GM19467 (cell line): ENCODE data around the gene KNCN.

Experiments used
- ATAC-seq: cut with Tn5 transposase; IDR thresholded peaks from one replicate; pipeline ENCODE4 v1.9.1; 2021; ENCODE audit warnings: mild to moderate bottlenecking, moderate library complexity; ENCODE audit not compliant: unreplicated experiment

The KNCN gene

GRCh38 chr1:46551597-46552095, at the start of gene KNCN:
Gene KNCN (minus strand): TSS chr1:46551647. CDS start chr1:46551215, 432 bp downstream.
- no peak for ATAC-seq

DNA sequence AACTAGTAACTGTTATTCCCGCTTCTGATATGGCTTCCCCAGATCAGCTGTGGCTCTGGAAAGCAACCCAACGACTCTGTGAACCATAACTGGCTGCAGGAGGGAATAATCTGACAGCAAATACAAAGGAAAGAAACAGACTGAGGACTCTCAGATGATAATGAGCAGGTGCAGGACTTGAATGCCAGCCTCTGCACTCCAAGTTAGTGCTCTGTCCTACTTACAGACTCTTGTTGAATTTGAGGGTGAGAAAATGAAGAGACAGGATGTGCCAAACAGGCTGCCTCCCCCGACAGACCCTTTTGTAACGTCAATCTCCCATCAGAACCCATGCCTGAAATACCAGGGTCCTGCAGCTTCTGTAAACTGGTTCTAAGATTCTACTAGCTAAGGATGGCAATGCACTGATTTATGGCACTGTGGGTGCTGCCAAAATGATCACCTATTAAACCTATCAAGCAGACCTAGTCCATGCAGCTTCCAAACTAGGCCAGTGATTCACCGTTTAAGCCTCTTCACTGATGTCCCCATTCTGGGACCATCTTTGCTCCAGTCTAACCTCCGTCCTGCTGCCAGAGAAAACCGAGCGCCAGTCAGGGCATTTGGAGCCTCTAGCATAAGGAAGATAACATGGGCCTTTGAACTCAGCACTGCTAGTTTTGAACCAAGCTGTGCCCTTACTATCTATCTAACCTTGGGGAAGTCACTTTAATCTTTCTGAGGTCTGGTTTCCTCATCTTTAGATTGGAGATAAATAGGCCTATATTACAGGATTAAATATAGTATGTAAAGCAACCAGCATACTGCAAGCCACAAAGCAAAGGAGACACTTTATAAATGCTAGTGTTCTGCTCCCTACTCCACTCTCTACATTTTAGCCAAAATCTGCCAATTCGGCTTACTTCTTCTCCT, 47.9 kb upstream of the KNCN start:
- ATAC-seq: no peak

DNA sequence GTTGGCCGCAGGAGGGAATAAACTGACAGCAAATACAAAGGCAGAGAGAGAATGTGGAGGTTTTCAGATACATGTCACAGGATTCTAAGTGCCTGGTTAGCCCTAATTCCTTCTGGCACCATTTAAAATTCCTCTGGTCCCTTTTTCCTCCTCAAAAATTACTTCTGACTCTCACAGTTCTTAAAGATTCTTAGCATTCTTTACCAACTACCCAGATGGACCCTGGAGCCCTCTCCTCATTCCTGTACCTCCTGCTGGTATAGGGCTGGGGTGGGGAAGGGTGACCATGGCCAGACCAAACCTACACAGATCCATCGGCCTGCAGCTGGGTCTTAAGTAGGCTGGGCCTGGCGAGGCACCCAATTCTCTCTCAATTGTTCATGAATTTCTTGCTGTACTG, 45.4 kb upstream of the KNCN start:
- no peak for ATAC-seq

DNA sequence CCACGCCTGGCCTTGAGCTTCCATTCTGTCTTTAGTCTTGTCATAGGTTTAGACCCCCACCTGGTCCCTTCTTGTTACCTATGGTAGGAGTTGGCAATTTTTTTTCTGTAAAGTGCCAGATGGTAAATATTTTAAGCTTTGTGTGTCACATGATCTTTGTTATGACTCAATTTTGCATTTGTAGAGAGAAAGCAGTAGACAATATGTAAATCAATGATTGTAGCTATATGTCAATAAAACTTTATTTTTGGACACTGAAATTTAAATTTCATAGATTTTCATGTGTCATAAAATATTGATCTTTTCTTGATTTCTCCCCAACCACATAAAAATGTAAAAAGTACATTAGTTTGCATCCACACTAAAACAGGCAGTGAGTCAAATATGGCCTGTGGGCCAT, 44.6 kb upstream of the KNCN start:
- no peak for ATAC-seq

DNA sequence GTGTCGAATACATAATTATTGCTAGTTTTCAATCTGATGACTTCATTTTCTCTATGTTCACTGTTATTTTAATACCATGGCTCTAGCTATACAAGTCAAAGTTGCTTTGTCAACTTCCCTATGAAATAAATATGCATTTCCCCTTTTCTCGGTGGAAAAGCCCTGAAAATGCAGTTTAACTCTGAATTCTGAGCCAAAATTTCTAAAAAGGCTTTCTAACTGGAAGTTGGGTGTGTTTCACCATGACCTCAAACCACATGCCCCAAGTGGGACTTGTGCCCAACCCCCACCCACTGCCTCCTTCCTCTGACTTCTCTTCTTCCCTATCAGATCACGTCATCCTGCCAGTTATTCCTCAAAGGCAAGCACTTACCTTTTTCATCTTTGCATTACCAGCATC, 43.7 kb upstream of the KNCN start:
- no peak for ATAC-seq

- ATAC-seq: no peak
Measured at GRCh38 chr1:46594063-46594462, 42.6 kb upstream of the KNCN start.

DNA sequence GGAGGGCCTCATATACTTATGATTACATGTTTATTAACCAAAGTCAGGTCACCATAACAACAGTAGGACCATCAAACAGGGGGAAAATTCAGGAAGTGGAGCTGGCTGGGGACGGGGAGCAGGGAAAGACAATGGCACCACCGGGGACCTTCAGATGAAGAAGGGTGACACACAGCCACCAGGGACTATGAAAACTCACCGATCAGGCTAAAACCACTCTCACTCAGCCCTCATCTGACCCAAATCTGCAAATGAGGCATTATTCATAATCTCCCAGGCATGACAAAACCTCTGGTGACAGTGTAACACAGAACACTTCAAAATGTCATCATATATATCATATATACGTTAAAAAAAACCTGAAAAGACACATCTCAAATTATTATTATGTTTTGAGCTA, 41.4 kb upstream of the KNCN start:
- no peak for ATAC-seq

DNA sequence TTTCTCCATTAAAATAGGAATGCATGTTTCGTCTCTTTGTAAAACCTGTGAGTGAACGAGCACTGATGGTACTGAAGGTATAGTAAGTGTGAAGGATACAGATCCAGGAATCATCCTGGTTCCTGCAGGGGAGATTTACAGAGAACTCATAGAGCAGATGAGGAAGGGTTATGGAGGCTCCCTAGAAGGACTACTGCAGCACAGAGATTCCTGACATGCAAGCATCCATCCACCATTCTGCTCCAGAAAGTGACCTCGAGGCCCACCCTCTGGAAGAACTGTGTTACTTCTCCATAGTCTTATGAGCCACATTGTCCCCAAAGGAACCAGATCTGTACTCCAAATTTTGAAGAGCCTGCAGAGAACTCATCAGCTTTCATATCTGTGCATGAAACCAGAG, 38.1 kb upstream of the KNCN start:
- ATAC-seq: no peak

GRCh38 chr1:46587069-46587468, 35.6 kb upstream of the KNCN start:
- no peak for ATAC-seq

GRCh38 chr1:46585312-46585938, 34.0 kb upstream of the KNCN start:
- ATAC-seq: no peak

DNA sequence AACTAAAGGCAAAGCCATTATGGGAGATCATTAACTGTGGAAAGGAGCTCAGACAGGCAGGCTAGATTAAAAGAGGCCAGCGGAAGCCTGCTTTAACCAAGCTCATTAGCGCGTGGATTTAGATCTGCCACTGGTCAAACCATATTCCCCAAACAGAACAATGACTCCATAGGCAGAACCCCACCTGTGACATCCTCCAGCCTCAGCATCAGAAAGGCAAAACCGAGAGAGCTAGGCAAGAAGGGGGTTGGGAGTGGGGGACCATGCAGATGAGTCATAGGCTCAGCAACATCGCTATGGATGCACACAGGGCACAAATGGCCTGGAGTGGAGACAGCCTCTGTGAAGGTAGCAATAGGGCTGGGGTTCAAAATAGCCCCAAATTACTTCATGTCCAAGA, 32.0 kb upstream of the KNCN start:
- ATAC-seq: no peak

GRCh38 chr1:46582972-46583371, 31.5 kb upstream of the KNCN start:
- no peak for ATAC-seq

DNA sequence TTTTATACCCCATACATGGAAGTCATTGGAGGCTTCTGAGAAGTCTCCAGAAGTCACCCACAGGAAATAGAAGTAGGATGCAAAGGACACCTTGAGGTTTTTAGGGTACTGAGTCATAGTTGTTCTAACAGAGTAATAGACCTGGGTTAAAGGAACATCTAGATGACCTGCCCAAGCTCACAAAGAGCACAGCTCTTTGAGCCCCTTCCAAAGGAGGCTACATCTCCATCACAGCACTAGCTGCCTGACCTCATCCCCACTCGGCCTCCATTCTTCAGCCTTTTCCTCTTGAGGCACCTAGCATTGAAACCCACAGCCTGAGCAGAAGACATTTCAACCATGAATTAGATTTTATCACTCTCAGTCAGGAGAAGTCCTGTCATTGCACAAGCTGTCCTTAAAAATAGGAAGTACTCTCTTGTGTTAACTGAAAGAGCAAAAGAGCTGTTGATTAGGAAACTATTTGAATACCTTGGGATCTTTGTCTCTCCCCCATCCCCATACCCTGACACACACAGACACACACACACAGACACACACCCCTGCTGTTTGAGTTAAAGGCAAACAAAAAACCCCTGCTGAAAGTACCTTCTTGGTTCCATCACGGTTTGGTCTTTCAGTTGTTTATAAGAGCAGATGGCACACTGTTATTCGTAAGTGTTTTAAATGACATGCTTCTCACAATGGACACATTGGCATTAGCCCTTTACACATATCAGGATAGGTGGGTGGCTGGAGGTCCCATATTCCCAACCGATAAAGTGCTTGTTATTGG, 30.4 kb upstream of the KNCN start:
- no peak for ATAC-seq

GRCh38 chr1:46580140-46580903, 28.9 kb upstream of the KNCN start:
- no peak for ATAC-seq

DNA sequence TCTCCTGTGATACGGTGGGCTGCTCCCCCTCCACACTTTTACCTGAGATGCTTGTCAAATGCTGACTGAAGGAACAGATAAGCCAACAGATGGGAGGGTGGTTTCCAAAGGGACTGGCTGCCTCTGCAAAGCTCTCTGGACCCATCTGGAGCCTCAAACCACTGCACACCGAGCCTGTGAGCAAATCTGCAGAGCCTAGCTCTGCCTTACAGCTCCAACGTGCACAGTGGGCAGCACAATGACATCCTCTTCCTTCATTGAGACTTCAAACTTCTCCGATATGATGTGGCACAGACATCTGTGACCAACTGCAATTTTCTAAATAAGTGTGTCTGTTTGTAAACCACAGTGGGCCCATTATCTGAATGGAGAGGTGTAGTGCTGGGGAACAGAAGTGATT, 26.2 kb upstream of the KNCN start:
- ATAC-seq: no peak

DNA sequence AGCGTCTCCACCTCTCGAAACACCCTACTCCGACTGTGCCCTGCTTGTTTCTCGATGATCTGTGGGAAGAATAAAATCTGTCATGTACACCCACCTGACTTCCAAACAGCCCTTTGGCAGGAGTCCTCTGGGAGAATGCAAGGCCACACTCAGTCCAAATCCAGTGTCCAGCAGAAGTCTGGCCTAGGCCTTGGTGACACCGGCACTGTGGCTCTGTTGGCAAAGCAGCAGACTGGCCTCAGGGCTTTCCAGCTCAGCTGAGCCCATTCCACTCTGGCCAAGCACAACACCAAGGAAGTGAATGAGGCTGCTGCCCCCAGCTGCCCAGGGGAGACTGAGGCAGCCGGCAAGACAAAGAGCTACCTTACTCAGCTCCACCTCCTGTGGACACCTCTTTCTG, 25.1 kb upstream of the KNCN start:
- no peak for ATAC-seq

GRCh38 chr1:46575778-46576177, 24.3 kb upstream of the KNCN start:
- ATAC-seq: no peak

- ATAC-seq: no peak
Measured at GRCh38 chr1:46575300-46575699, 23.9 kb upstream of the KNCN start.

GRCh38 chr1:46571691-46572225, 20.3 kb upstream of the KNCN start:
- ATAC-seq: no peak
